Epidermal melanocyte (primary cell): ENCODE results near the gene MAP7D1.
"Not testable (repeated sequence)": the region's sequence is repeated elsewhere in the genome, so short reads cannot be mapped to it uniquely, and the experiment has no call there.

ENCODE experiments used
- DNase-seq: peaks from one replicate; pipeline ENCODE4 v3.0.0; 2011; ENCODE audit warnings: low spot score; ENCODE audit not compliant: insufficient read length

The MAP7D1 gene

GRCh38 chr1:36166938-36167905, 11.3 kb downstream of the MAP7D1 start:
- no peak for DNase-seq

- DNase-seq: no peak
These were observed 12.6 kb downstream of the MAP7D1 start for GRCh38 chr1:36168514-36168913.

- no peak for DNase-seq
These were observed 14.9 kb downstream of the MAP7D1 start for GRCh38 chr1:36170643-36171412.

GRCh38 chr1:36172017-36172747, 16.2 kb downstream of the MAP7D1 start:
- no peak for DNase-seq

- DNase-seq: no peak
These were observed 17.0 kb downstream of the MAP7D1 start for GRCh38 chr1:36172983-36173382.

- DNase-seq: peak; percentile 1
These were observed 18.8 kb downstream of the MAP7D1 start for GRCh38 chr1:36174713-36175112.

- DNase-seq: peak; percentile 72
These were observed 19.5 kb downstream of the MAP7D1 start for GRCh38 chr1:36175137-36176095.

GRCh38 chr1:36176106-36176949, 20.4 kb downstream of the MAP7D1 start:
- peak; percentile 5 for DNase-seq

GRCh38 chr1:36177589-36178431, 21.9 kb downstream of the MAP7D1 start:
- DNase-seq: no peak

GRCh38 chr1:36178471-36179219, 22.7 kb downstream of the MAP7D1 start:
- DNase-seq: no peak

- DNase-seq: no peak
These were observed 23.2 kb downstream of the MAP7D1 start for GRCh38 chr1:36179220-36179600.

- no peak for DNase-seq
These were observed 26.8 kb downstream of the MAP7D1 start for GRCh38 chr1:36182734-36183133.

GRCh38 chr1:36183309-36183856, 27.4 kb downstream of the MAP7D1 start:
- DNase-seq: peak; percentile 13

- DNase-seq: peak; percentile 88
These were observed 32.0 kb downstream of the MAP7D1 start for GRCh38 chr1:36187800-36188593.

GRCh38 chr1:36196805-36197204, 40.8 kb downstream of the MAP7D1 start:
- DNase-seq: not testable (repeated sequence)

GRCh38 chr1:36198641-36199040, 42.7 kb downstream of the MAP7D1 start:
- no peak for DNase-seq
